Activated CD8-positive, alpha-beta memory T cell treated with anti-CD3 and anti-CD28 coated beads for 4 hours (primary cell): Measurements from ENCODE around the gene FAM83B.
"Not testable (repeated sequence)": the region's sequence is repeated elsewhere in the genome, so short reads cannot be mapped to it uniquely, and the experiment has no call there.

Experiments
- DNase-seq, 2 donors: peaks; one replicate each; pipeline ENCODE4 v3.0.0-alpha.2; 2020; ENCODE audit warnings: low read depth in 2 of 2

Gene FAM83B

GRCh38 chr6:54846243-54846856 lies at the start of gene FAM83B:
TSS of gene FAM83B (plus strand) at chr6:54846771. CDS start at chr6:54870247, 23,476 bp downstream.
- no peak for DNase-seq

- not testable (repeated sequence) for DNase-seq
These were observed 49.7 kb upstream of the FAM83B start for GRCh38 chr6:54796918-54797317.

GRCh38 chr6:54800050-54800600 lies 46.4 kb upstream of the FAM83B start:
- DNase-seq = no peak

- no peak for DNase-seq
These were observed 45.3 kb upstream of the FAM83B start for GRCh38 chr6:54801244-54801643.

GRCh38 chr6:54801669-54802068 lies 44.9 kb upstream of the FAM83B start:
- DNase-seq = no peak

GRCh38 chr6:54802775-54803634 lies 43.6 kb upstream of the FAM83B start:
- no peak for DNase-seq

GRCh38 chr6:54805077-54805476 lies 41.5 kb upstream of the FAM83B start:
- DNase-seq = no peak

- DNase-seq = no peak
These were observed 36.4 kb upstream of the FAM83B start for GRCh38 chr6:54810147-54810546.

GRCh38 chr6:54813892-54814291 lies 32.7 kb upstream of the FAM83B start:
- DNase-seq = no peak

- no peak for DNase-seq
These were observed 29.3 kb upstream of the FAM83B start for GRCh38 chr6:54817236-54817635.

GRCh38 chr6:54817834-54818233 lies 28.7 kb upstream of the FAM83B start:
- no peak for DNase-seq

- not testable (repeated sequence) for DNase-seq
These were observed 22.3 kb upstream of the FAM83B start for GRCh38 chr6:54824225-54824624.

GRCh38 chr6:54827010-54827409 lies 19.6 kb upstream of the FAM83B start:
- DNase-seq = no peak

GRCh38 chr6:54830216-54830615 lies 16.4 kb upstream of the FAM83B start:
- no peak for DNase-seq

GRCh38 chr6:54835176-54835575 lies 11.4 kb upstream of the FAM83B start:
- DNase-seq = no peak

GRCh38 chr6:54846857-54847674 lies 495 bp downstream of the FAM83B start:
- DNase-seq = no peak

GRCh38 chr6:54847799-54848597 lies 1.4 kb downstream of the FAM83B start:
- no peak for DNase-seq

GRCh38 chr6:54850114-54850513 lies 3.5 kb downstream of the FAM83B start:
- no peak for DNase-seq

- DNase-seq = no peak
These were observed 9.6 kb downstream of the FAM83B start for GRCh38 chr6:54856129-54856528.

GRCh38 chr6:54860132-54860531 lies 13.6 kb downstream of the FAM83B start:
- DNase-seq = no peak

GRCh38 chr6:54860739-54861138 lies 14.2 kb downstream of the FAM83B start:
- no peak for DNase-seq
